ENCODE data around the gene ADCY4.

Gene ADCY4

DNA sequence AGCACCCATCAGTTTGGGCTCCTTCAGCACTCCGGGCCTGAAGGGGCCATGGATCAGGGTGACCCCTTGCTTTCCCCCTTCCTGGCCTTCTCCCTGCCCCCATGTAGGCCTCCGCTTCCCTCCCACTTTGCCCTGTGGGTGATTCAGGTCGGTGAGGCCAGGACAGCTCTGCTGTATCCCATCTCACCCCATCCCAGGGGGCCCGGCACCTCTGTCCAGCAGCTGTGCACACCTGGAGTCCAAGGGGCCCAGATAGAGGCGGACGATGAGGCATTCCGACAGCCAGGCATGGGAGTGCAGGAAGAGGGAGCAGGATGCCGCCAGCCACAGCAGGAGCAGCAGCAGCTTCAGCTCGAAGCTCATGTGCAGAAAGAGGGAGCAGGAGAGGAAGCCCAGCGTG lies 12.2 kb downstream of the ADCY4 start:
- DNase-seq (ENCODE audit: extremely low spot score), result no peak
- POLR2A ChIA-PET, result interaction anchor here (0.9 to 1.4 kb wide), 3 partner anchors 51 to 119 kb away, joined by 3 to 5 read pairs (median 4); partner anchors contain the start of genes KHNYN and RABGGTA
- CTCF ChIA-PET, result interaction anchor here (0.8 to 1.9 kb wide), 4 partner anchors 11 to 109 kb away, joined by 4 to 11 read pairs (median 7); partner anchors contain the start of gene CIDEB
- TF ChIP-seq LEF1 (IDR thresholded peaks at IDR 0.05; ENCODE audit: borderline replicate concordance), result no peak
- no peak for TF ChIP-seq CTBP1 (IDR thresholded peaks at IDR 0.05; ENCODE audit: borderline replicate concordance)
- TF ChIP-seq ZNF384 (IDR thresholded peaks at IDR 0.05), result no peak
- no peak for TF ChIP-seq FOXA1 (IDR thresholded peaks at IDR 0.05)
- no peak for TF ChIP-seq SUZ12 (IDR thresholded peaks at IDR 0.05)
- TF ChIP-seq ELF4 (IDR thresholded peaks at IDR 0.05), result no peak
- no peak for TF ChIP-seq SP1 (IDR thresholded peaks at IDR 0.05)
- no peak for TF ChIP-seq TARDBP (IDR thresholded peaks at IDR 0.05)
- TF ChIP-seq FOXM1 (IDR thresholded peaks at IDR 0.05; ENCODE audit: borderline replicate concordance), result no peak
- TF ChIP-seq BHLHE40 (IDR thresholded peaks at IDR 0.05; ENCODE audit: borderline replicate concordance), result no peak
- TF ChIP-seq ARNT (IDR thresholded peaks at IDR 0.05), result no peak
- TF ChIP-seq NFRKB (IDR thresholded peaks at IDR 0.05), result no peak
- TF ChIP-seq, protein P1, sequence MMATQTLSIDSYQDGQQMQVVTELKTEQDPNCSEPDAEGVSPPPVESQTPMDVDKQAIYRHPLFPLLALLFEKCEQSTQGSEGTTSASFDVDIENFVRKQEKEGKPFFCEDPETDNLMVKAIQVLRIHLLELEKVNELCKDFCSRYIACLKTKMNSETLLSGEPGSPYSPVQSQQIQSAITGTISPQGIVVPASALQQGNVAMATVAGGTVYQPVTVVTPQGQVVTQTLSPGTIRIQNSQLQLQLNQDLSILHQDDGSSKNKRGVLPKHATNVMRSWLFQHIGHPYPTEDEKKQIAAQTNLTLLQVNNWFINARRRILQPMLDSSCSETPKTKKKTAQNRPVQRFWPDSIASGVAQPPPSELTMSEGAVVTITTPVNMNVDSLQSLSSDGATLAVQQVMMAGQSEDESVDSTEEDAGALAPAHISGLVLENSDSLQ (IDR thresholded peaks at IDR 0.05), result no peak
- no peak for TF ChIP-seq L3MBTL2 (conservative IDR thresholded peaks at IDR 0.05)
- no peak for TF ChIP-seq HDGF (IDR thresholded peaks at IDR 0.05; ENCODE audit: borderline replicate concordance)
- TF ChIP-seq FOXK2 (IDR thresholded peaks at IDR 0.05), result no peak

GRCh38 chr14:24321212-24321975 lies 13.5 kb downstream of the ADCY4 start:
- no peak for DNase-seq (ENCODE audit: extremely low spot score)
- ChIA-PET CTCF (interaction anchor here (1.6 to 1.9 kb wide), 2 partner anchors 13 to 110 kb away, joined by 10 to 11 read pairs; partner anchors contain the start of gene CIDEB), POLR2A (interaction anchor here (0.9 to 1.1 kb wide), 2 partner anchors 50 to 120 kb away, joined by 3 to 4 read pairs; partner anchors contain the start of gene RABGGTA)
- no peak for TF ChIP-seq SP1 (IDR thresholded peaks at IDR 0.05)
- TF ChIP-seq FOXA1 (IDR thresholded peaks at IDR 0.05), result no peak
- TF ChIP-seq NFRKB (IDR thresholded peaks at IDR 0.05), result no peak
- TF ChIP-seq L3MBTL2 (conservative IDR thresholded peaks at IDR 0.05), result no peak
- TF ChIP-seq, protein P1 (IDR thresholded peaks at IDR 0.05), result no peak
- TF ChIP-seq LEF1 (IDR thresholded peaks at IDR 0.05; ENCODE audit: borderline replicate concordance), result no peak
- TF ChIP-seq CTBP1 (IDR thresholded peaks at IDR 0.05; ENCODE audit: borderline replicate concordance), result no peak
- TF ChIP-seq FOXM1 (IDR thresholded peaks at IDR 0.05; ENCODE audit: borderline replicate concordance), result no peak
- no peak for TF ChIP-seq SUZ12 (IDR thresholded peaks at IDR 0.05)
- no peak for TF ChIP-seq FOXK2 (IDR thresholded peaks at IDR 0.05)
- TF ChIP-seq TARDBP (IDR thresholded peaks at IDR 0.05), result no peak
- no peak for TF ChIP-seq HDGF (IDR thresholded peaks at IDR 0.05; ENCODE audit: borderline replicate concordance)
- no peak for TF ChIP-seq ZNF384 (IDR thresholded peaks at IDR 0.05)
- TF ChIP-seq ARNT (IDR thresholded peaks at IDR 0.05), result no peak

DNA sequence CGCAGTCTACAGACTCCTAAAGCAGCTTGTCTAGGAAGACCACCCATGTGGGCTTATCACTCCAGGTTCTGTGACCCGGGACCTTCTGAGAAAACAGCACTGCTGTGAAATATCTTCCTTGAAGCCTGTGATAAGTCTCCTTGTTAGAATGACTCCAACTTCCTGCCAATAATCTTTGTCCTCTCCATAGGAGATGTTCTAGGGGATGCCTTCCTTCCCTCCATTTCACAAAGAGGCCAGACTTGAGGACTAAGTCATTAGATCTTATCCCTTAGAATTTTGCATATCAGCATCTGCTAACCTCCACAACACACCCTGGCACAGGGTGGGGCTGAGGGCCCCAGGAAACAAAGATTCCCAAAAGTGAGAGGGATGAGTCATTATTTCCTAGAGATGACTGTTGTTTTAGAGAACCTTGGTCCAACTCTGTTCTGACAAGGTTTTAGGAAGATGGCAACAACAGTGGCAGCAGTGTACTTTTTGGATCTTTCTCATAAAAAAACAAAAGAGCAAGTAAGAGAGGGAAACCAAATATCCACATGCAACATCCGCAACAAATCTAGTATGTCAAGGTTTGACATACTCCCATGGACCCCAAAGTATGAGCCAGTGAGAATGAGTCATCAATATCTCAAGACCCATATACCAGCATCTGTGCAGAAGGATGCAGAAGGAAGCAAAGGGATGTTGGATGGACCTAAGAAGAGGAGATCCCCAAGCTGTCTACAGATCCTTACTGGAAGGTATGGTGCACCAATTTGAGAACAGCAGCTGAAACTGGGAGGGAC lies 17.5 kb downstream of the ADCY4 start:
- TF ChIP-seq ZNF384 (IDR thresholded peaks at IDR 0.05) (no peak), NFRKB (IDR thresholded peaks at IDR 0.05) (no peak), FOXK2 (IDR thresholded peaks at IDR 0.05) (no peak), BHLHE40 (IDR thresholded peaks at IDR 0.05; ENCODE audit: borderline replicate concordance) (no peak), ELF4 (IDR thresholded peaks at IDR 0.05) (no peak)
- no peak for DNase-seq (ENCODE audit: extremely low spot score)
- ChIA-PET CTCF (interaction anchor here (0.7 to 2.9 kb wide), 2 partner anchors 10 to 114 kb away, joined by 3 to 14 read pairs; partner anchors contain the start of gene CIDEB), POLR2A (no interaction called here)

- ChIA-PET CTCF (interaction anchor here (2.9 kb wide), 1 partner anchor 9 kb away, joined by 14 read pairs; the partner anchor contains the start of gene CIDEB), POLR2A (no interaction called here)
- TF ChIP-seq L3MBTL2 (conservative IDR thresholded peaks at IDR 0.05), result no peak
- no peak for TF ChIP-seq LEF1 (IDR thresholded peaks at IDR 0.05; ENCODE audit: borderline replicate concordance)
- no peak for TF ChIP-seq FOXK2 (IDR thresholded peaks at IDR 0.05)
- no peak for TF ChIP-seq CTBP1 (IDR thresholded peaks at IDR 0.05; ENCODE audit: borderline replicate concordance)
- TF ChIP-seq FOXA1 (IDR thresholded peaks at IDR 0.05), result no peak
- DNase-seq (ENCODE audit: extremely low spot score), result no peak
Observed at GRCh38 chr14:24316597-24316950, 18.3 kb downstream of the ADCY4 start.

- TF ChIP-seq NFRKB (IDR thresholded peaks at IDR 0.05), result no peak
- no peak for TF ChIP-seq ZNF384 (IDR thresholded peaks at IDR 0.05)
- no peak for TF ChIP-seq CTBP1 (IDR thresholded peaks at IDR 0.05; ENCODE audit: borderline replicate concordance)
- no peak for TF ChIP-seq BHLHE40 (IDR thresholded peaks at IDR 0.05; ENCODE audit: borderline replicate concordance)
- TF ChIP-seq L3MBTL2 (conservative IDR thresholded peaks at IDR 0.05), result no peak
- no peak for TF ChIP-seq SP1 (IDR thresholded peaks at IDR 0.05)
- no peak for TF ChIP-seq LEF1 (IDR thresholded peaks at IDR 0.05; ENCODE audit: borderline replicate concordance)
- TF ChIP-seq HDGF (IDR thresholded peaks at IDR 0.05; ENCODE audit: borderline replicate concordance), result no peak
- TF ChIP-seq FOXA1 (IDR thresholded peaks at IDR 0.05), result no peak
- no peak for TF ChIP-seq SUZ12 (IDR thresholded peaks at IDR 0.05)
- TF ChIP-seq, protein P1 (IDR thresholded peaks at IDR 0.05), result no peak
- TF ChIP-seq ELF4 (IDR thresholded peaks at IDR 0.05), result no peak
- no peak for TF ChIP-seq TARDBP (IDR thresholded peaks at IDR 0.05)
- POLR2A ChIA-PET, result no interaction called here
- CTCF ChIA-PET, result interaction anchor here (2.9 kb wide), 1 partner anchor 8 kb away, joined by 14 read pairs; the partner anchor contains the start of gene CIDEB
- no peak for DNase-seq (ENCODE audit: extremely low spot score)
Observed at GRCh38 chr14:24315807-24316596, 18.9 kb downstream of the ADCY4 start.

Measured in HEK293T (cell line).